ENCODE results near the gene ZNF831. TPM values are rescaled to one million over a fixed set of nuclear protein-coding genes. Genes with fewer than 3 reads are reported as not detected.

The ZNF831 gene
- polyA plus RNA-seq, 1 experiment: not detected

DNA sequence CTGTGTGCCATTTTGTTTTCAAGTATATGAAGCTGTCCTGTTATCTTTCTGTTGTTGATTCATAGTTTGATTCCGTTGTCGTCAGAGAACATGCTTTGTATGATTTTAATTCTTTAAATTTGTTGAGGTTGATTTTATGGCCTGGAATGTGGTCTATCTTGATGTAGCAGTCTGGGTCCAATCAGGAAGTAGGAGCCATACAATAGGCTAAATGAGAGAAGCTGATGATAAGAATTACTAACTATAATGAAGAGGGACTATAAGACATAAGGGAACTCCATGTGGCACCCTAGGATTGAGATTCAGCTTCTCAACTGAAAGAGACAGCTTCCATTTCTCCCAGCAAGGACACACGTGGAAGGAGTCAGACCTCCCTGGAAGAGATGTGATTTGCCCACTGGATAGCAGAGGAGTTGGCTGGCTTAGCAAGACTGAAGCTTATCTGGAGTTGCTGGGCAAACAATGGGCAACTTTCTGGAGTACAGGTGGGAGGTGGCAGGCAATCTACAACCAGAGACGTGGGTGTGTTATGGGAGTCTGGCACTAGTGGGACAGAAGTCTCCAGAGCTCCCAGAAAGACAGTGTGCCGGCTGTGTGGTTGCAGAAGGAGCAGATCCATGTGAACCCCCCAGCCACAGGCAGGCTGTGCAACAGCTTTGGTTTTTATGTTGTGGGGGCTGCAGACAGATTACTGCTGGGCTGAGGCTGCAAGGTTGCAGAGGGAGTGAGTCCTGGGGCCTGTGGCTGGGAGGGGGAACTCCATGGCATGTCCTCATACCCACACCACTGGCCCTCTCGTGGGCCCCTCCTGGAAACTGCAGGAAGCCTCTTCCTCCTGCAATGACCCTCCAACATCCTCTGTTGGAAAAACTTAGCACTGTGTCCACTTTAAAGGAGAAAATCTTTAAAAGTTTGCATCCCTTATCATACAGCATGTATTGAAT is 7.1 kb downstream of the ZNF831 start:
- TF ChIP-seq, protein P1, sequence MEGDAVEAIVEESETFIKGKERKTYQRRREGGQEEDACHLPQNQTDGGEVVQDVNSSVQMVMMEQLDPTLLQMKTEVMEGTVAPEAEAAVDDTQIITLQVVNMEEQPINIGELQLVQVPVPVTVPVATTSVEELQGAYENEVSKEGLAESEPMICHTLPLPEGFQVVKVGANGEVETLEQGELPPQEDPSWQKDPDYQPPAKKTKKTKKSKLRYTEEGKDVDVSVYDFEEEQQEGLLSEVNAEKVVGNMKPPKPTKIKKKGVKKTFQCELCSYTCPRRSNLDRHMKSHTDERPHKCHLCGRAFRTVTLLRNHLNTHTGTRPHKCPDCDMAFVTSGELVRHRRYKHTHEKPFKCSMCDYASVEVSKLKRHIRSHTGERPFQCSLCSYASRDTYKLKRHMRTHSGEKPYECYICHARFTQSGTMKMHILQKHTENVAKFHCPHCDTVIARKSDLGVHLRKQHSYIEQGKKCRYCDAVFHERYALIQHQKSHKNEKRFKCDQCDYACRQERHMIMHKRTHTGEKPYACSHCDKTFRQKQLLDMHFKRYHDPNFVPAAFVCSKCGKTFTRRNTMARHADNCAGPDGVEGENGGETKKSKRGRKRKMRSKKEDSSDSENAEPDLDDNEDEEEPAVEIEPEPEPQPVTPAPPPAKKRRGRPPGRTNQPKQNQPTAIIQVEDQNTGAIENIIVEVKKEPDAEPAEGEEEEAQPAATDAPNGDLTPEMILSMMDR (IDR thresholded peaks at IDR 0.05; ENCODE audit: insufficient read depth, low read depth, low read length): no peak
- Histone ChIP-seq H3K36me3 (ENCODE audit: control insufficient read depth, insufficient read depth, low read length) (no peaks in the 10 kb centered on the region), H3K27me3 (ENCODE audit: control insufficient read depth, insufficient read depth, low read length) (no peaks in the 10 kb centered on the region), H3K4me3 (ENCODE audit: low read depth, low read length) (no peak overlapping the region)
- DNase-seq (ENCODE audit: low read depth): no peak
- ChIA-PET POLR2A (no interaction called here), CTCF (no interaction called here)

DNA sequence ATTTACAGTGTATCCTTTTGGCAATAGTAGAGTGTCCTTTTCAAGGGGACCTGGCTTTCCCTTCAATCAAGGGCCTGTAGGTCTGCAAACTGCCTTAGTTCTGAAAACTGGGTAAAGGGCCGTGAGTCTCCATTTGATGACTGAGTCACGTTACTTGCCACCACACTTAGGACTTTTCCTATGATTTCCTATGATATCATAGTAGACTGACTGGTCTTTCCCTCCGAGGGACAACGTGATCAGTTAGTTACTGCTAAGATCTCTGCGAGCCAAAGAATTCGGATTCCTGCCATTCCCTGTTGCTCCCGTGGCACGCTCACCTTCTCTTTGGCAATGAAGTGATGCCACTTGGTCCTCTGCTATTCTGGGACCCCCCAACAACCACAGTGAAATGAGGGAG is 8.4 kb downstream of the ZNF831 start:
- ChIA-PET CTCF (no interaction called here), POLR2A (no interaction called here)
- H3K4me3 ChIP-seq (ENCODE audit: low read depth, low read length): no peak overlapping the region

GRCh38 chr20:59173938-59174491 is 10.4 kb downstream of the ZNF831 start:
- Histone ChIP-seq H3K36me3 (ENCODE audit: control insufficient read depth, insufficient read depth, low read length) (no peaks in the 10 kb centered on the region), H3K4me3 (ENCODE audit: low read depth, low read length) (no peak overlapping the region), H3K27me3 (ENCODE audit: control insufficient read depth, insufficient read depth, low read length) (no peaks in the 10 kb centered on the region)
- ChIA-PET POLR2A (no interaction called here), CTCF (interaction anchor here (1.6 kb wide), 1 partner anchor 13 kb away, joined by 4 read pairs; no protein-coding TSS in a partner anchor)
- TF ChIP-seq, protein P1 (IDR thresholded peaks at IDR 0.05; ENCODE audit: insufficient read depth, low read depth, low read length): no peak
- no peak for DNase-seq (ENCODE audit: low read depth)

More for the DNA sequence above, 8.4 kb downstream of the ZNF831 start:
- DNase-seq (ENCODE audit: low read depth): no peak
- Histone ChIP-seq H3K27me3 (ENCODE audit: control insufficient read depth, insufficient read depth, low read length) (no peaks in the 10 kb centered on the region), H3K36me3 (ENCODE audit: control insufficient read depth, insufficient read depth, low read length) (no peaks in the 10 kb centered on the region)
- TF ChIP-seq, protein P1 (IDR thresholded peaks at IDR 0.05; ENCODE audit: insufficient read depth, low read depth, low read length): no peak

GRCh38 chr20:59175002-59175401 is 11.4 kb downstream of the ZNF831 start:
- TF ChIP-seq, protein P1 (IDR thresholded peaks at IDR 0.05; ENCODE audit: insufficient read depth, low read depth, low read length): no peak
- Histone ChIP-seq H3K36me3 (ENCODE audit: control insufficient read depth, insufficient read depth, low read length) (no peaks in the 10 kb centered on the region), H3K27me3 (ENCODE audit: control insufficient read depth, insufficient read depth, low read length) (no peaks in the 10 kb centered on the region), H3K4me3 (ENCODE audit: low read depth, low read length) (no peak overlapping the region)
- POLR2A ChIA-PET: no interaction called here
- DNase-seq (ENCODE audit: low read depth): no peak
- CTCF ChIA-PET: interaction anchor here (1.6 kb wide), 1 partner anchor 12 kb away, joined by 4 read pairs; no protein-coding TSS in a partner anchor

- H3K27me3 ChIP-seq (ENCODE audit: control insufficient read depth, insufficient read depth, low read length): no peaks in the 10 kb centered on the region
- DNase-seq (ENCODE audit: low read depth): no peak
- no peaks in the 10 kb centered on the region for H3K36me3 ChIP-seq (ENCODE audit: control insufficient read depth, insufficient read depth, low read length)
- TF ChIP-seq, protein P1 (IDR thresholded peaks at IDR 0.05; ENCODE audit: insufficient read depth, low read depth, low read length): no peak
- CTCF ChIA-PET: no interaction called here
- POLR2A ChIA-PET: no interaction called here
- H3K4me3 ChIP-seq (ENCODE audit: low read depth, low read length): no peak overlapping the region
These were observed 12.2 kb downstream of the ZNF831 start for GRCh38 chr20:59175861-59176260.

Measured in BJ (cell line).